GM18519 (cell line): ENCODE results near the gene SKAP1.
"Not testable (repeated sequence)": the region's sequence is repeated elsewhere in the genome, so short reads cannot be mapped to it uniquely, and the experiment has no call there.

ENCODE experiments used
- ATAC-seq: cut with Tn5 transposase; IDR thresholded peaks from one replicate; pipeline ENCODE4 v1.9.1; 2021; ENCODE audit warnings: mild to moderate bottlenecking, moderate library complexity; ENCODE audit not compliant: unreplicated experiment, low FRiP score

Gene SKAP1

DNA sequence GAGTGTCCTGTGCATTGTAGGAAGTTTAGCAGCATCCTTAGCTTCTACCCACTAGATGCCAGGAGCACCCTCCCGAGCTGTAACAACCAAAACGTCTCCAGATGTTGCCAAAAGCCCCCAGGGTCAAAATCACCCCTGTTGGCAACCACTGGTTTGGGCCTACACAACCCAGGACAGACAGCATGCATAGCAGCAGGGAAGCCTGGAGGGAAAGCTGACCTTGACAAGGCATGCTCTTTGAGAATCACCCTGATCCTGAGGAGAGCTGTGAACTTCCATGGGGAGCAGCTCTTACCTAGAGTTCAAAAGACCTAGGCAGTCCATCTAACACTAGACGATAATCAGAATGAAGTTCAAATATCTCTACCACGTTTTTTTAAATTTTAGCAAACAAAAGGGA is 9.2 kb downstream of the SKAP1 start:
- no peak for ATAC-seq

DNA sequence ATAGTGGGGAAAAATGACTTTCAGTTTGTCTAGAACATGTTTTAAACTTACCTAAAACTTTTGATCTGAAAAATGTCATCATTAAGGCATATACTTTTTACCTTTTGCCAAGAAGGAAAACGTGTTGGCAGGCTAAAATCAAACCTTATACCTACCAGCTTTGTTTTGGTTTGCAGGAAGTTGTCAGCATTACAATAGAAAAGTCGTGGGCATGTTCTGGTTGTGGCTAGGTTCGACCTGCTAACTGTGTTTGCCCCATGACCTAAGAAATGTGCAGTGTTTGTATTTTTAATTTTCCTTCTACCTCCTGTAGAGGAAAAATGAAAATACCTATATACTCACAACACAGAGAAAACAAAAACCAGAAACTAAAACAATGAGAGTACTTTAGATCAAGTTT is 13.0 kb downstream of the SKAP1 start:
- no peak for ATAC-seq

DNA sequence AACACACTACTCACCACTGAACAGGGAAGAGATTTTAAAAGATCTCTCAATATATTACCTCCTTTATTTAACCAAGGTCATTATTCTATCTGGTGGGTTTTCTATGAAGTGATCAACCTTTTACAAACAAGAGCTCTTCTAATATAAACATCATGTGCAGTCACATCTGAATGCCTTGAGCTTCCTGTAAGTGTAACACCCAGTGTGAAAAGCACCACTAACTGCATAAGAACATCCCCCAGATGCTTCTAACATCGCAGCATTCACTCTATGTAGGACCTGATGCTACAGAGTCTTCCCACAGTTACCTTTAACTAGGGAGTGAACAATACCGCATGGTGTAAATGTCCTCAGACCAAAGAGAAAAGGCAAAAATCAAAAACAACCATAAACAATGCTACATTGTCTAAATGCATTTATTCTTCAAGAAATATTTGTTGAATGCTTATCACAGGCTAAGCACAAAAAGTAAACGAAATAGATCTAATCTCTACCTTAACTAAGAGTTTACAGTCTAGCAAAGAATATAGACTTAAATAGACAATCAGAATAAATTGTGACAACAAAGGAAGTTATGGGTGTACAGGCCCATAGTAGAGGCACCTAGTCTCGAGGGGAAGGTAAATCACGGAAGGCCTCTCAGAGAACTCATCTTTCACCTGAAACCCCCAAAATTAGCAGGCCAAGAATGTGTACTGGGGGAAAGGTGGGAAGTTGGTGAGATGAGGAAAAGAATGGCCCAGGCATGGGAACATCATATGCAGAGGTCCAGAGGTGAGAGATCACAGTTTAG is 16.2 kb downstream of the SKAP1 start:
- ATAC-seq = no peak

DNA sequence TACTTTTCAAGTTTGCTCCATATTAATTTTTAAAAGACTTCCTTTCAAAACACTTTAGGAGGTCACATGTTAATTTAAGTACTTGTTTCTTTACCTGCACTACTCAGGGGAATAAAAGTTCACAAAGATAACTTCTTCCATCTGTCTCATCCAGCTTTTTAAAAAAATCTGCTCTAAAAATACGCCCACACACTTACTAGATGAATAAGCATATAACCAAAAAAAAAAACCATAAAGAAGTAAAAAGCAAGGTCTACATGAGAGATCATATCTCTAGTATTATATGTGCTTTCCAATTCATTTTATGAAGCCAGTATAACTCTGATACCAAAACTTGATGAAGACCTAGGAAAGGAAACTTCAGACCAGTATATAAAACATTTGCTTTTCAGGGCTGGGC is 17.2 kb downstream of the SKAP1 start:
- ATAC-seq = no peak

DNA sequence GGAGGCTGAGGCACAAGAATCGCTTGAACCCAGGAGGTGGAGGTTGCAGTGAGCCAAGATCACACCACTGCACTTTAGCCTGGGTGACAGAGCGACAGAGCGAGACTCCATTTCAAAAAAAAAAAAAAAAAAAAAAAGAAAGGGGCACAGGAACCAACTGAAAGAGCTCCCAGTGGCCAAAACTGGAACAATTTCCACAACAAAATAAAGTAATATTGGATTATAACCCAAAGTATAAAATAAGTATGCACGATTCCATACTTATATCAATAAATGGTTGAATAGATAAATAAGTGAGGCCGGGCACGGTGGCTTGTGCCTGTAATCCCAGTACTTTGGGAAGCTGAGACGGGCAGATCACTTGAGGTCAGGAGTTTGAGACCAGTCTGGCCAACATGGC is 19.2 kb downstream of the SKAP1 start:
- ATAC-seq = not testable (repeated sequence)

DNA sequence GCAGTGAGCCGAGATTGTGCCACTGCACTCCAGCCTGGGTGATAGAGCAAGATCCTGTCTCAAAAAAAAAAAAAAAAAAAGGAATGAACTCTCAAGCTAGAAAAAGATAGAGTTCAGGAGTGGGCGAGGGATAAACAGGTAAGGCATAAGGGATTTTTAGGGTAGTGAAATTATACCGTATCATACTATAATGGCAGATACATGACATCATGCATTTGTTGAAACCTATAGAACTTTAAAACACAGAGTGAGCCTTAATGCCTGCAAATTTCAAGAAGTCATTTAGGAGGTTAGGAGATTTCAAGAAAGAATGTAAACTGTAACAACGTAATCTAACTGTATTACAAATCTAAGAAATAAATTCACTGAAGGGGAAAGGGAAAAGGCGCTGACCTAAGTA is 20.4 kb downstream of the SKAP1 start:
- ATAC-seq = no peak

DNA sequence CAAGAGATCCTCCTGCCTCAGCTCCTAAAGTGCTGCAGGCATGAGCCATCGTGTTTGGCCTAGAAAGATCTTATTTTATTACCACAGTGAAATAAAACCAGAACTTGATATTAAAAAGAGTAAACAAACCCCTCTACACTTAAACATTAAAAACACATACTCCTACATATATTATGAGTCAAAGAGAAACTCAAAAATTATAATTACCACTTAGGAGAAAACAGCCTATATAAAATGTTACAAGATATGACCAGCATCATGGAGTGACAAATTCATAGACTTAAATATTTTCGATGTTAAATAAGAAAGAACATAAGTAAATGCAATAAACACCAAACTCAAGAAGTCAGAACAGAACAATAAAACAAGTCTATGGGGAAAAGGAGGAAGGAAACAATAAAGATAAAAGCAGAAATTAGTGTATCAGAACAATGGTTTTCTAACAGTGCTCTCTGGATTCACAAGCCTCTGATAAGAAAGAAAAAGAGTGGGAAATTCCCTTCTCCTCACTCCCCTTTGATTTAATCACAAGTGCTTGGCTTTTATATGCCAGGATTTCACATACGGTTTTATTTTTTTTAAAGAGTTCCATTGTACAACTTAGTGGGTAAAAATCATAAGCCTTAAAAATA is 23.0 kb downstream of the SKAP1 start:
- no peak for ATAC-seq

DNA sequence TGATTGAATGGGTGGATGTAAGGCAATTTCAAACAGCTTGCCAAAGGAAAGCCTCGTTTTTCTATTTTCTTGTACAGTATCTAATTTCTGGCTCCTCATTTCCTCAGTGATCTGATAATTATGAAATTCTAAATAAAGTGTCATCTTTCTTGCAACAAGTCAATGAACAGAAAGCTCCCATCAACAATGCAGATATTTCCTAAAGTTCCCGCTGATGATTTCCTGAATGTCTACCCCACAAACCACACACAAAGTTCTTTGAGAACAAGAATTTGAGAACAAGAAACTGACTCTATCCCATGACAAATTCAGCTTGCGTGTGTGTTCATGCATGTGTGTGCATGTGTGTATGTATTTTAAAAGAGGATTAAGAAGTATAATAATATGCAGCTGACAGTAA is 35.2 kb downstream of the SKAP1 start:
- no peak for ATAC-seq

DNA sequence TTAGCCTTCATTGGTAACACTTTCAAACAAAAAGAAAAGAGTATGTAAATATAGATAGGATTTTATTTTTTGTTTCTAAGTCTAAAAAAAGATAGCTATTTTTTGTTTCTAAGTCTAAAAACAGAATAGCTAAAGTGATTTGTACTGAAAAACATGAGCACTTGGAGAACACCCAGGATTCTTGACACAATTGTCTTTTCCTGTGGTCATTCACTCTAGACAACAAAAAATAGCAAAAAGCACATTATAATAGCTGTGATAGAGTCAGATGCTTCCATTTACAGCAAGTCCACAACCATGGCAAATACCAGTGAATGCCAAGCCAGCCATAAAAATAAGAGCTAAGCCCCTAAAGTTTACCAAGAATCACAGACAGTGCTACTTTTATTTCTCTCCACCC is 36.7 kb downstream of the SKAP1 start:
- no peak for ATAC-seq

DNA sequence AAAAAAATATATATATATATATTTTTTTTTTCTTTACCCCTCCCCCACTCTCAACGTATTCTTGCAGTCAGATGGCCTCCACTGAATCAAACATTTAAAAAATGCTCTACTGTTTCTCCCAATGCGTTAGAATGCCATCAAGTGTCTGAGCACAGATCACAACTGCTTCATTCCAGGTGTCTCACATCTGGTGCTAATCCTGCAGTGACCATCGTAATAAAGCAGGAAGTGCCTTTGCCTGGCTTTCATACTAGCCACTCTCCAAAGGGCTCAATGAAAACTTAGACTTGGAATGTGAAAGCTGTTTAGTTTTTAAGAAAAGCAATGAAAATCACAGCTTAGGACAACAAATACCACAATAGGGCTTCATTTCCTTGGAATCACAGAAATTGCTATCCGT is 37.2 kb downstream of the SKAP1 start:
- no peak for ATAC-seq

DNA sequence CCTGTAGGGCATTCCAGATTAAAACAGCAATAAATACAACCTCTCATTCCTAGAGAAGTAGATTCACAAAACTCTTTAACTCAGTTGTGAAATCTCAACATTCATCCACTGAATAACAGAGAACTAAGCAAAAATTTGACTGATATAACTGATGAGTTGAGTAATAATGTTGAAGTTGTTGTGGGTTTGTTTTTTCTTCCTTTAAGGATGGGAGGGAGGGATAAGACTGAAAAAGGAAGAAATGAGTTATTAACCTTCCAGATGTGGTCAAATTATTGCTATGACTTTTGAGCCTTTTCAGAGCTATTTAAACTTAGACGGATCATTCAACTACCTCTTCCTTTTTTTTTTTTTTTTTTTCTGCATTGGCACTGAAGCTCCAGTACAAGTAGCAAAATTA is 38.6 kb downstream of the SKAP1 start:
- ATAC-seq = no peak

DNA sequence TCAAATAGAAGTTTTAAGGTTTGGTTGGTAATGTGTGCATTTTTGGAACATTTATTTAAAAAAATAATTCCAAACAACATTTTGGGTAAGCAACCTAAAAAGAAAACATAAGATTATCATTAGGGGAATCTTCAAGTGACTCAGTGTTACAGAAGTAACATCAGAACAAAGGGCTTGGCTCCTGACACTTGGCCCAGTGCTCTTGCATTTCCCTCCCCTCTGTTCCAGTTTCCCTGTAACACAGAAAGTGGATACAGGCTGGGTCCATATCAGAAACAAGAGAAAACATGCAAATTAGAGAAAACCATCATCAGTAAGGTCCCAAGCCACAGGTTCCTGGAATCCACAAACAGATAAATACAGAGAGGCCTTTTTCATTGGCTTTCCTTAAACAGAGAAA is 40.1 kb downstream of the SKAP1 start:
- no peak for ATAC-seq

DNA sequence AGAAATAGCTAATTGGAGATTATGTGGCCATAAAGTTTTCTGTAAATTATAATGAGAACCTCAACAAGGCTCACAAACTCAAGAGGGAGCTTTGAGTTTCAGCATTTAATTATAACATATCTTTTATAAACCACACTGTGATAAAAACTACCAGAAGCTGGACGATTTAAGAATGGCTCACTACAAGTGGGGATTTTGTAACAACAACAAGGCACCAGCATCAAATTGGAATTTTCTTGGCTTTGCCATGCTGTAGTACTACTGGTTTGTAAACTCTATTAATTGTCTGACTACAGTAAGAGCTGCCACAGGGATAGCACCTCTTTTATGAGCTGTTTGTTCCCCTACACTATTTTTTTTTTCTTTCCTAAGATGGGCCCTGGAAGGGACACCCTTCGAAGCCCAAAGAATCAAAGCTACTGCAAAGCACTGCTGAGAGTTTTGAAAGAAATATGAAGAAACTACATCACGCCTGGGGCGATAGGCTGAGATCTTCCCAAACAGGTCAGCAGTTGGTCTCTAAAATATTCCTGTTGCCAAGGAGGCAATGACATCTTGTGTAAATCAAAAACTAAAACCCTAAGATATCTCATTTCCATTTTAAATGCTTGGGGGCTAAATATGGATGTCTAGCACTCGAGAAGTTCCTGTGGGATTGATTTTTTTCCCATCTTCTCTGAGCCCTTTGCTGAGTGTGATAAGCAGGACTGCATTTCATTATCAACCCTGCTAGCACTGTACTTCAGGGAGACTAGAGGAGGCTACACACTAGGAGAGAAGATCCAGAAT is 40.9 kb downstream of the SKAP1 start:
- ATAC-seq = no peak

DNA sequence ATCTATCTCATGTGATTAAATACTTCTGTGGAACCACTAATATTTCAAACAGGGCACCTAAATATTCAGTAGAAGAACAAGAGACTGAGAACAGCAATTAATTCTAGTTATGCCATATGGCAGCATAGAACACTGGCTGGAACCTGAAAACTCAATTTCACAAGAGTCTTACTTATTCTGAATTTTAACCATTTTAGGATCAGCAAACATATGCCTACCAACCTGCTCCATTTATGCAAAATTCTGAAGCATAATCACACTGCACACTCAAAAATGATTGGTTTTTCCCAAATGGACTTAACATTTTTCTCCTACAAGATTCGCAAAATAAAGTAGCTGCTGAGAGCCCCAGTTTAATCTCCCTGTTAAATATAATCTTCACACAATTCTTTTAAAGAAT is 43.2 kb downstream of the SKAP1 start:
- ATAC-seq = no peak

DNA sequence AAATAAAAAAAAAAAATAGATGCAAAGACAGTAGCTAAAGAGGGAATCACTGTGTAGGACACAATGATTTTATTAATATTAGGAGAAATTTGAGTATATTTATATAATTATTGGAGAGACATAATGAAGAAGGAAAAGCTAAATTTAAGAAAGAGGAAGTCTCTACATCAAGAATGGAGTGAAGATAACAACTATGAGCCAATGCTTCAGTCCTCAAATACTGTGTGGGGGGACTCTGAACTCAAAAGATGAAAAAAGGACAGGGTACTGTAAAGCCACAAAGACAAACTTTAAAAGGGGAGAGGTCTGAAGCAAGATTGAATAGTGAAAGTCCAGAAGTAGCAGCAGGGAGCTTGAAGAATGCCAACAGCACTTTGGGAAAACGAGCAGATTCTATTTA is 44.7 kb downstream of the SKAP1 start:
- no peak for ATAC-seq

DNA sequence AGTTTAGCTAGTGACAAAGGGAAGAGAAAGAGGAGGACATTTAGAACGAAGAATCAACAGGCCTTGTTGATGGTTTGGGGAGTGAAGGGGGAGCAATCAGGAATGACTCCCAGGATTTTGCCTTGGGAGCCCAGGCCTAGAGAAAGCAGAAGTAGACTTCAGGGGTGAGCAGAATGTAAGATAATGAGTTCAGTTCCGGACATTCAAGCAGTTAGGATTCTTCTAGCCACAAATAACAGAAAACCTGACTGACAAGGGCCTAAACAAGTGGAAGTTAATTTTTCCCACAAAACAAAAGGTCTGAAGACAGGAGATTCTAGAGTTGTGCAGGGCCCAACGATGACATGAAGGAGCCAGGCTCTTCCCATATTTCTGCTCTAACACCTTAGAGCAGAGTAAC is 45.9 kb downstream of the SKAP1 start:
- ATAC-seq = no peak

DNA sequence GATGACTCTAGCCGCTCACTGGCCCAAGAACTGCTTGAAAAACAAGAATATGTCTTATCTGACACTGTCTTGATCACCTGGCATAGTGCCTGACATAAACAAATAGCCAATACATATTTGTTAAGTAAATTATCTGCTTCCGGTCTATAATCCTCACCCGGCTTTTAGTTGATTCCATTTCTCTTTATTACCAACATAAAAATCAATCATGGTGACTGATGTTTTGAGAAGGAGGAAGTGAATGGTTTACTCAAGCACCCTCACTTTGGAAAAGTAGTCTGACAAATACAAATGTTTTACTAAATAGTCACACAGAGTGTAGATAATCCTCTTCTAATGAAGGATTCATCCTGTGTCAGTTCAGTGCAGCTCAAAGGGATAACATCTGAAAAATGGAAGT is 47.0 kb downstream of the SKAP1 start:
- no peak for ATAC-seq

DNA sequence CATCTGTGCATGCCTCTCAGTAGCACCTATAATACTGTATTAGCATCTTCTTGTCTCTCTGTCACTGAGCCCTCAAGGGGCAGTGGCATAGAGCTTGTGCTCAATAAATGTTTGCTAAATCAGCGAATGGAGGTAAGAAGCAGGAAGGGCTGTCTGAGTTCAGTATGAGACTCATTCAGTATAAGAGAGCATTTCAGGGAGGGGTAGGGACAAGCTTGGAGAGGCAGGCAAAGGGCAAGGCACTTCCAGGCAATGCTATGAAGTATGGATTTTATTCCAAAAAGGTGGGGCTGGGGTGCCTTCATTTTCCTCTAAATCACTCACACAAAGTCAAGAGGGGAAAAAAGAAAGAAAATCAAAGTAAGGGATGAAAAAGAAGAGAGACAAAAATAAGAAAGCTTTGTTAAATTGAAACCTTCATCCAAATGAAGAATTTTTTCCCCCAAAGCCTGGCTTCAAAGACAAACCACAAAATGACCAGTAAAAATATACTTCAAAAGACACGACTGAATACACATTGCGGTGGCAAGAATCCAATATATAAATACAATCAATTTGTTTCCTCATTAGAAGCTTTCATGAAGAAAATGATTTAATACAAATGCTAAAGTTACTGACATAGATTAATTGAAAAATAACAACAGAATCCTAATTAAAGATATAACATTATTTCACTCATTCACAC is 51.2 kb downstream of the SKAP1 start:
- no peak for ATAC-seq

DNA sequence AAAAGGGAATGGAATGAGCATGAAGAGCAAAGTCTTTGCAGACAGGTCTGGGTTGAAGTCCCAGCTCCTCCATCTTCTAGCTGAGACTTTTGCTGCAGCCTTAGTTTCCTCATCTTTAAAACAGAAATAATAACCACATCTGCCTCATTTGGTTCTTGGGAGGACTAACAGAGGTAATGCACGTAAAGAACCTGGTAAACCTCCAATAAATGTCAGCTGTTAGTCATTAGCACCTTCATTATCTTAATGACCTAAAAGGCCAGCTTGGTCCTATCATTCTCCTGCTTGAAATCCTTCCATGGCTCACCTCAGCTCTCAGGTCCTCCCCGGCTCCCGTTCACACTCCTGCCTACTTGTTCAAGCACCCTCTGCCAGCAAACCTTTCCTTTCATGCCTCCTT is 51.8 kb downstream of the SKAP1 start:
- no peak for ATAC-seq

DNA sequence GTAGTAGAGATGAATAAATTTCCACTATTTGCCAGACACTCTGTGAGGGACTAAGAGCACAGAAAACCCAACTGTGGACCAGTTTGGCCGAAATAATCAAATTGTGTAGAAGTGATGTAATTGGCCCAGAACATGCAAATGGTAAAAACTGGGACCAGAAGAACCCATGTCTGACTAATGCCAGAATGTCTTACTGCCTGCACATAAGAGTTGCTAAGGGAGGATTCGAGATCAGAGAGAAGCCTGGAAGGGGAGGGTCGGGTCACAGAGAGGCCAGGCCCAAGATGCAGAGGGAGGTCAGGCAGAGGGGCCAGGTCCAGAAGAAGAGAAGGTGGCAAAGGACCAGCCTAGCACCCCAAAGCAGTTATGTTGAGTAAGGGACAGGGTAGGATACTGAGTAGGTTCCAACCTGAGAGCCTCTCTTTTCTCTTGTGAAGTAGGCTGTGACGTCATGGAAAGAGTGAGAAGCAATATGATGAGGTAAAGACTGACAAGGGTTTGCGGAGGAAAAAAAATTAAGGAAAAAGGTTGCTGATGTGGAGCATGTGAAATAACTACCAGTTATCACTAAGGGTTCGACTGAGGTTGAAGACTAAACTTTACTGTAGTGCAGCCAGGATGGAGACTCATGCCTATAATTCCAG is 53.2 kb downstream of the SKAP1 start:
- no peak for ATAC-seq

DNA sequence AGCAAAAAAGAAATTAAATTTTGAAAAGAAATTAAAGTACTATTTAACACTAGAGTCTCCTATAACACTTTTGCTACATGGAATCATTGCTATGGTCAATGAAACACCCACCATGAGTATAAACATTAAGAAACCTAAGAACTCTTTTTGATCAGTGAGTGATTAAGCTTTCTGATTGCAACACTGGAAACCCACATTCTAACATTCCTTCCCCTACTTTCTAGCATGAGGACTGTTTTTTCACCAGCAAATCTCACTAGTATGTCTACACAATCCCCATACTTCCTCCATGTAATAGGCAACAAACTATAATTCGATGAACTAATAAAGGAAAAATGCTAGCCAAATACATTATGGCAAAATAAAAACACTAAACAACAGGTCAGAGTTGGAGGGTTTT is 54.7 kb downstream of the SKAP1 start:
- no peak for ATAC-seq
